WERI-Rb-1 (cell line): ENCODE data around the gene POLD2.

Experiments
- DNase-seq: peaks from one replicate; pipeline ENCODE4 v3.0.0-alpha.2; 2020
- H3K27ac ChIP-seq: fragments of 250-450 bp; sonication (Bioruptor Pico); 2 replicates; pipeline ENCODE4 v1.5.1; 2020; ENCODE audit warnings: mild to moderate bottlenecking, moderate library complexity
- H3K27me3 ChIP-seq: fragments of 250-450 bp; sonication (Bioruptor Pico); 2 replicates; pipeline ENCODE4 v1.5.1; 2021; ENCODE audit warnings: mild to moderate bottlenecking, low read depth, moderate library complexity; ENCODE audit not compliant: insufficient read depth, severe bottlenecking
- H3K36me3 ChIP-seq: fragments of 250-450 bp; sonication (Bioruptor Pico); 2 replicates; pipeline ENCODE4 v1.5.1; 2020; ENCODE audit warnings: mild to moderate bottlenecking, moderate library complexity
- H3K4me3 ChIP-seq: 2 replicates; pipeline ENCODE4 v1.5.1; 2011; ENCODE audit warnings: low read depth, mild to moderate bottlenecking, control low read depth, low read length
- H3K9me3 ChIP-seq: fragments of 250-450 bp; sonication (Bioruptor Pico); 2 replicates; pipeline ENCODE4 v1.5.1; 2021; ENCODE audit warnings: mild to moderate bottlenecking, moderate library complexity; ENCODE audit not compliant: severe bottlenecking
- TF ChIP-seq, protein P1 (sequence below): IDR thresholded peaks from 2 replicates; pipeline ENCODE4 v1.5.1; 2011; ENCODE audit warnings: low read depth, mild to moderate bottlenecking, control low read depth, inconsistent platforms, low read length

Gene POLD2

DNA sequence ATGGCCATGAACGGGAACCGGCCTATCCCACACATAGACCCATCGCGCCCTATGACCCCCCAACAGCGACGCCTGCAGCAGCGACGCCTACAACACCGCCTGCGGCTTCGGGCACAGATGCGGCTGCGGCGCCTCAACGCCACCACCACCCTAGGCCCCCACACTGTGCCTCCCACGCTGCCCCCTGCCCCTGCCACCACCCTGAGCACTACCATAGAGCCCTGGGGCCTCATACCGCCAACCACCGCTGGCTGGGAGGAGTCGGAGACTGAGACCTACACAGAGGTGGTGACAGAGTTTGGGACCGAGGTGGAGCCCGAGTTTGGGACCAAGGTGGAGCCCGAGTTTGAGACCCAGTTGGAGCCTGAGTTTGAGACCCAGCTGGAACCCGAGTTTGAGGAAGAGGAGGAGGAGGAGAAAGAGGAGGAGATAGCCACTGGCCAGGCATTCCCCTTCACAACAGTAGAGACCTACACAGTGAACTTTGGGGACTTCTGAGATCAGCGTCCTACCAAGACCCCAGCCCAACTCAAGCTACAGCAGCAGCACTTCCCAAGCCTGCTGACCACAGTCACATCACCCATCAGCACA, 9.5 kb downstream of the POLD2 start:
- Histone ChIP-seq H3K27me3 (no peaks in the 10 kb centered on the region), H3K27ac (no peak overlapping the region), H3K9me3 (no peaks in the 10 kb centered on the region), H3K36me3 (peaks cover 82% of the 10 kb centered on the region), H3K4me3 (no peak overlapping the region)
- DNase-seq, result no peak
- TF ChIP-seq, protein P1, sequence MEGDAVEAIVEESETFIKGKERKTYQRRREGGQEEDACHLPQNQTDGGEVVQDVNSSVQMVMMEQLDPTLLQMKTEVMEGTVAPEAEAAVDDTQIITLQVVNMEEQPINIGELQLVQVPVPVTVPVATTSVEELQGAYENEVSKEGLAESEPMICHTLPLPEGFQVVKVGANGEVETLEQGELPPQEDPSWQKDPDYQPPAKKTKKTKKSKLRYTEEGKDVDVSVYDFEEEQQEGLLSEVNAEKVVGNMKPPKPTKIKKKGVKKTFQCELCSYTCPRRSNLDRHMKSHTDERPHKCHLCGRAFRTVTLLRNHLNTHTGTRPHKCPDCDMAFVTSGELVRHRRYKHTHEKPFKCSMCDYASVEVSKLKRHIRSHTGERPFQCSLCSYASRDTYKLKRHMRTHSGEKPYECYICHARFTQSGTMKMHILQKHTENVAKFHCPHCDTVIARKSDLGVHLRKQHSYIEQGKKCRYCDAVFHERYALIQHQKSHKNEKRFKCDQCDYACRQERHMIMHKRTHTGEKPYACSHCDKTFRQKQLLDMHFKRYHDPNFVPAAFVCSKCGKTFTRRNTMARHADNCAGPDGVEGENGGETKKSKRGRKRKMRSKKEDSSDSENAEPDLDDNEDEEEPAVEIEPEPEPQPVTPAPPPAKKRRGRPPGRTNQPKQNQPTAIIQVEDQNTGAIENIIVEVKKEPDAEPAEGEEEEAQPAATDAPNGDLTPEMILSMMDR, result no peak

DNA sequence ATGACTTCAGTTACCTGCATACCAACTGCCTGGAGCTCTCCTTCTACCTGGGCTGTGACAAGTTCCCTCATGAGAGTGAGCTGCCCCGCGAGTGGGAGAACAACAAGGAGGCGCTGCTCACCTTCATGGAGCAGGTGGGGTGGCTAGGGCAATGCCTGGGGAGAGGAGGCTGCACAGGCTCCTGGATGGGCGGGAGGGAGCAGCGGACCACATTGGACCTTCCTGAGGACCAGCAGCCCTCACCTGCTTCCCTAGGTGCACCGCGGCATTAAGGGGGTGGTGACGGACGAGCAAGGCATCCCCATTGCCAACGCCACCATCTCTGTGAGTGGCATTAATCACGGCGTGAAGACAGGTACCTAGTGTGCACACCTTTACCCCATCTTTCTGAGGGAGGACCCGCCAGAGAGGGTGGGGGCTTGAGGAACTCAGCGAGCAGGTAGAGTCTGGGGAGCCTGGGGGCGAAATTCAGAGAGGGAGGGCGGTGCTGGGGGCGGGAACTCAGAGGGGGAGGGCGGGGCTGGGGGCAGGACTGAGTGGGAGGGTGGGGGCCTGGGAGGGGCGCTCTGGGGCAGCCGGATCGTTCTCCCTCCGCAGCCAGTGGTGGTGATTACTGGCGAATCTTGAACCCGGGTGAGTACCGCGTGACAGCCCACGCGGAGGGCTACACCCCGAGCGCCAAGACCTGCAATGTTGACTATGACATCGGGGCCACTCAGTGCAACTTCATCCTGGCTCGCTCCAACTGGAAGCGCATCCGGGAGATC, 10.2 kb downstream of the POLD2 start:
- no peak overlapping the region for H3K4me3 ChIP-seq
- H3K36me3 ChIP-seq, result peaks cover 86% of the 10 kb centered on the region
- no peaks in the 10 kb centered on the region for H3K9me3 ChIP-seq
- TF ChIP-seq, protein P1, result no peak
- H3K27ac ChIP-seq, result no peak overlapping the region
- no peaks in the 10 kb centered on the region for H3K27me3 ChIP-seq
- no peak for DNase-seq

DNA sequence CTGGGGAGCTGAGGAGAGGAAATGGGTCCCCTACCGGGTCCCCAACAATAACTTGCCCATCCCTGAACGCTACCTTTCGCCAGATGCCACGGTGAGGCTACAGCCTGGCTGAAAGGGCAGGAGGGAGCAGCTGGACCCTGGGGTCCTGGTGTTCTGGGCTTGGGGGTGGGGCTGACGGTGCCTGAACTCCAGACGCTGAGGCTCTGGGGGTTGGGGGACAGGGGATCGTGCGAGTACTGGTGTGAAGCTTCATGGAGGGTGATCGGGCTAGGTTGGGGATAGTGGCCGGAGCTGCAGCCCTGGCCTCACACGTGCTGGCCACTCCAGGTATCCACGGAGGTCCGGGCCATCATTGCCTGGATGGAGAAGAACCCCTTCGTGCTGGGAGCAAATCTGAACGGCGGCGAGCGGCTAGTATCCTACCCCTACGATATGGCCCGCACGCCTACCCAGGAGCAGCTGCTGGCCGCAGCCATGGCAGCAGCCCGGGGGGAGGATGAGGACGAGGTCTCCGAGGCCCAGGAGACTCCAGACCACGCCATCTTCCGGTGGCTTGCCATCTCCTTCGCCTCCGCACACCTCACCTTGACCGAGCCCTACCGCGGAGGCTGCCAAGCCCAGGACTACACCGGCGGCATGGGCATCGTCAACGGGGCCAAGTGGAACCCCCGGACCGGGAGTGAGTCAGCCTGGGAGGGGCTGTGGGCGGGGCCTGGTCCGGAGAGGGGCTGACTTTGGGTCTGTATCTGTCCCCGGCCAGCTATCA, 10.9 kb downstream of the POLD2 start:
- H3K36me3 ChIP-seq, result peaks cover 82% of the 10 kb centered on the region
- TF ChIP-seq, protein P1, result no peak
- H3K9me3 ChIP-seq, result no peaks in the 10 kb centered on the region
- H3K27ac ChIP-seq, result no peak overlapping the region
- DNase-seq, result no peak
- H3K27me3 ChIP-seq, result no peaks in the 10 kb centered on the region
- H3K4me3 ChIP-seq, result no peak overlapping the region

DNA sequence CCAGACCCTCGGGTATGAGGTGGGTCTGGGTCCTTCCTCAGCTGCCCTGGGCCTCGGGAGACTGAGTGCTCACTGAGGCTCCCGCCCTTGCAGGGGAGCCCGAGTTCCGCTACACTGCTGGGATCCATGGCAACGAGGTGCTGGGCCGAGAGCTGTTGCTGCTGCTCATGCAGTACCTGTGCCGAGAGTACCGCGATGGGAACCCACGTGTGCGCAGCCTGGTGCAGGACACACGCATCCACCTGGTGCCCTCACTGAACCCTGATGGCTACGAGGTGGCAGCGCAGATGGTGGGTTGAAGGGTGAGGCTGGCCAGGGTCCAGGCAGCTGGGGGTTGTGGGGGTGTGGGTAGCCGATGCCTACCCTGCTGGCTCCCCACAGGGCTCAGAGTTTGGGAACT, 11.6 kb downstream of the POLD2 start:
- Histone ChIP-seq H3K9me3 (no peaks in the 10 kb centered on the region), H3K36me3 (peaks cover 82% of the 10 kb centered on the region)

DNA sequence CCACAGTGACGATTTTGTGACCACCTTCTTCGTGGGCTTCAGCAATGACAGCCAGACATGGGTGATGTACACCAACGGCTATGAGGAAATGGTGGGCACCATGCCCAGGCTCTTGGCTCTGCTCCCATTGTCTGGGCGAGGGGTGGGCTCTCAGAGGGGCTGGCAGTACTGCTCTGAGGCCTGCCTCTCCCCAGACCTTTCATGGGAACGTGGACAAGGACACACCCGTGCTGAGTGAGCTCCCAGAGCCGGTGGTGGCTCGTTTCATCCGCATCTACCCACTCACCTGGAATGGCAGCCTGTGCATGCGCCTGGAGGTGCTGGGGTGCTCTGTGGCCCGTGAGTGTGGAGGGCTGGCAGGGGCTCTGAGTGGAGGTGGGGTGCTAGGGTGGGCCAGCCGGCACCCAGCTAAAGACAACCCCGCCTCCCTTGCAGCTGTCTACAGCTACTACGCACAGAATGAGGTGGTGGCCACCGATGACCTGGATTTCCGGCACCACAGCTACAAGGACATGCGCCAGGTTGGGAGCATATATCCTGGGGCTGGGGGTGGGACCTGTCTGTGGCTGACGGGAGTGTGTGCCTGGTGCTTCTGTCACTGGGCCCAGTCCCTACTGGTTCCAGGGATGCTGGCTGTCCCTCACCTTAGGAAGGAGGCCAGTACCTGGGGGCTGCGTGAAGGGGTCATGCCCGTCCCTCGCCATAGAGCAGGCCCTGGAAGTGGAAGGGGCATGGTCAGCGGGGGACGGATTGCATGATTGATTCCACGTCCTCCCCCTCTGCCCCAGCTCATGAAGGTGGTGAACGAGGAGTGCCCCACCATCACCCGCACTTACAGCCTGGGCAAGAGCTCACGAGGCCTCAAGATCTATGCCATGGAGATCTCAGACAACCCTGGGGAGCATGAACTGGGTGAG, 12.4 kb downstream of the POLD2 start:
- H3K9me3 ChIP-seq, result no peaks in the 10 kb centered on the region
- no peak overlapping the region for H3K4me3 ChIP-seq
- no peak for DNase-seq
- no peaks in the 10 kb centered on the region for H3K27me3 ChIP-seq
- no peak overlapping the region for H3K27ac ChIP-seq
- H3K36me3 ChIP-seq, result peaks cover 79% of the 10 kb centered on the region
- TF ChIP-seq, protein P1, result no peak

More for the DNA sequence above, 11.6 kb downstream of the POLD2 start:
- TF ChIP-seq, protein P1, result no peak
- Histone ChIP-seq H3K4me3 (no peak overlapping the region), H3K27me3 (no peaks in the 10 kb centered on the region), H3K27ac (no peak overlapping the region)
- no peak for DNase-seq
